ENCODE data around the gene PSMB3. TPM values are rescaled to one million over a fixed set of nuclear protein-coding genes. Genes with fewer than 3 reads are reported as not detected.

Gene PSMB3
- total RNA-seq, 4 donors from 2014 or later: 128 to 177 (median 145) TPM

GRCh38 chr17:38751808-38752307 is 683 bp upstream of the PSMB3 start:
- H3K9me3 ChIP-seq: no peaks in the 10 kb centered on the region
- H3K4me3 ChIP-seq: peak overlapping the region; percentile 69 to 99 (median 87)
- H3K36me3 ChIP-seq: peaks cover 0 to 29% (median 8%) of the 10 kb centered on the region in 3 donors
- intact Hi-C loops (cut with DNase I): no loop called here
- TF ChIP-seq CTCF (IDR thresholded peaks at IDR 0.05) (no peak), POLR2A (IDR thresholded peaks at IDR 0.05) (no peak)
- H3K27ac ChIP-seq: peak overlapping the region; percentile 80 to 94 (median 94)
- peaks cover 35 to 74% (median 46%) of the 10 kb centered on the region in 3 donors for H3K4me1 ChIP-seq
- DNase-seq: no peak
- 1% methylated on average over 42 of the region's 44 CpGs for WGBS, 2 donors
- peaks cover 0 to 20% (median 0%) of the 10 kb centered on the region in 4 donors for H3K27me3 ChIP-seq

GRCh38 chr17:38753071-38753506 is 548 bp downstream of the PSMB3 start:
- DNase-seq: no peak
- H3K27me3 ChIP-seq: peaks cover 0 to 14% (median 0%) of the 10 kb centered on the region in 4 donors
- peak overlapping the region; percentile 80 to 94 (median 92) for H3K27ac ChIP-seq
- peaks cover 32 to 65% (median 44%) of the 10 kb centered on the region in 3 donors for H3K4me1 ChIP-seq
- WGBS, 2 donors: 8% methylated on average over 21 to 22 of the region's 22 CpGs
- peak overlapping the region; percentile 69 to 99 (median 87) for H3K4me3 ChIP-seq
- intact Hi-C loops (cut with DNase I): no loop called here
- no peak for TF ChIP-seq CTCF (IDR thresholded peaks at IDR 0.05)
- TF ChIP-seq POLR2A (IDR thresholded peaks at IDR 0.05): no peak
- peaks cover 0 to 42% (median 14%) of the 10 kb centered on the region in 3 donors for H3K36me3 ChIP-seq
- no peaks in the 10 kb centered on the region for H3K9me3 ChIP-seq

GRCh38 chr17:38761612-38762011 is 9.1 kb downstream of the PSMB3 start:
- peaks cover 25 to 100% (median 42%) of the 10 kb centered on the region in 3 donors for H3K36me3 ChIP-seq
- intact Hi-C loops (cut with DNase I): no loop called here
- no peak overlapping the region for H3K4me3 ChIP-seq
- H3K4me1 ChIP-seq: no peaks in the 10 kb centered on the region
- DNase-seq: no peak
- no peaks in the 10 kb centered on the region for H3K27me3 ChIP-seq
- no peaks in the 10 kb centered on the region for H3K9me3 ChIP-seq
- TF ChIP-seq CTCF (IDR thresholded peaks at IDR 0.05) (peak in 2 of 6 experiments; percentile 6 to 28), POLR2A (IDR thresholded peaks at IDR 0.05) (no peak)
- no peak overlapping the region for H3K27ac ChIP-seq
- WGBS, 2 donors: 76 to 82% methylated on average over 4 of the region's 4 CpGs

- TF ChIP-seq POLR2A (IDR thresholded peaks at IDR 0.05) (no peak), CTCF (IDR thresholded peaks at IDR 0.05) (no peak)
- Histone ChIP-seq H3K4me1 (no peaks in the 10 kb centered on the region), H3K27me3 (no peaks in the 10 kb centered on the region), H3K4me3 (no peak overlapping the region), H3K27ac (no peak overlapping the region), H3K36me3 (peaks cover 26 to 100% (median 46%) of the 10 kb centered on the region in 3 donors), H3K9me3 (no peaks in the 10 kb centered on the region)
- WGBS, 2 donors: 96 to 97% methylated on average over 3 of the region's 3 CpGs
- no peak for DNase-seq
- intact Hi-C loops (cut with DNase I): no loop called here
These were observed 9.7 kb downstream of the PSMB3 start for GRCh38 chr17:38762231-38762630.

GRCh38 chr17:38766341-38766740 is 13.8 kb downstream of the PSMB3 start:
- no peak for TF ChIP-seq CTCF (IDR thresholded peaks at IDR 0.05)
- TF ChIP-seq POLR2A (IDR thresholded peaks at IDR 0.05): no peak
- Histone ChIP-seq H3K27ac (no peak overlapping the region), H3K27me3 (no peaks in the 10 kb centered on the region), H3K4me3 (no peak overlapping the region), H3K4me1 (no peaks in the 10 kb centered on the region), H3K9me3 (no peaks in the 10 kb centered on the region), H3K36me3 (peaks cover 37 to 100% (median 44%) of the 10 kb centered on the region in 3 donors)
- intact Hi-C loops (cut with DNase I): no loop called here
- 97% methylated on average over 4 to 5 of the region's 5 CpGs for WGBS, 2 donors
- DNase-seq: no peak

Measured in esophagus squamous epithelium (tissue), 5 donors.